GM21528 (cell line): ENCODE measurements around the gene MRTFA.
A peak's percentile ranks its signal among the peaks of the same experiment; 100 is the strongest.

Source experiments
- ATAC-seq: cut with Tn5 transposase; IDR thresholded peaks from one replicate; pipeline ENCODE4 v1.9.1; 2021; ENCODE audit warnings: mild to moderate bottlenecking, moderate library complexity; ENCODE audit not compliant: unreplicated experiment, low FRiP score

MRTFA gene

DNA sequence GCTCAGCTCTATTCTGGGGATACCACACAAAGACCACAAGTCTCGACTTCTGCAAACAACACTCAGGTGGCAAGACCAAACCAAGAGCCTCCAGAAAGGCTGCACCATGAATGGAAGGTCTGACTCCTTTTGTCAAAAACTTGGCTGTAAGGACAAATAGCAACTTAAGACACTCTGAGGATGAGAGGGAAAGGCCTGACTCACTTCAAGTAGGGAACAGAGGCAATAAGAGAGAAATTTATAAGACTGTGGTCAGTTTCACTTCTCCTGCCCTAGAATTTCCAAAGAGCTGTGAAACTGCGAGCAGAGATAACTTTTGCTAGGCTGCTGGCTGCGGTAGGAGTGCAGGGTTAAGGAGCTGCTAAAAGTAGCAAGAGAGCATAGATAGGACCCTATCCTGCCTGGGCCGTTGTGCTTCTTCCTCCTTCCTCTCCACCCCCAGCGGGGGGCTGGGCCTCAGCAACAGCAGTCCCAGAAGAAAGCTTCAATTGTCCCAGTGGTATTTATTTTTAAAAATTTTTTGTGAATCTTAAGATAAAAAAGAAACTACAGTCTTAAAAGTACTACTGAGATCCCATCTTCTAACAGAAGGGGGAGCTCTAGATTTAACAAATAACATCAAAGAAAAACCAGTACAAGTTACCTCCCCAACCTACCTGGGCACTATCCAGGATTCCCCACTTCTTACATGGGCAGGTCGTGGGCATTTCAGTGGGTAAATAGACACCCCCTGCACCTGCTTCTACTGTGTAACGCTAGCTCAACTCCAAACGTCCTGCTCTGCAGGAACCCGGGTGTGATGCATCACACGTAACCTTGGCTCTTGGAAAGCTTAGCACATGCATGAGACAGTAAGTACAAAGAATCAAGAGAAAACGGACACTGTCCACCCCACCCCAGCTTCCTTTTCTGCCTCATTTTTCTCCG lies 199.8 kb downstream of the MRTFA start:
- peak; percentile 72 for ATAC-seq

DNA sequence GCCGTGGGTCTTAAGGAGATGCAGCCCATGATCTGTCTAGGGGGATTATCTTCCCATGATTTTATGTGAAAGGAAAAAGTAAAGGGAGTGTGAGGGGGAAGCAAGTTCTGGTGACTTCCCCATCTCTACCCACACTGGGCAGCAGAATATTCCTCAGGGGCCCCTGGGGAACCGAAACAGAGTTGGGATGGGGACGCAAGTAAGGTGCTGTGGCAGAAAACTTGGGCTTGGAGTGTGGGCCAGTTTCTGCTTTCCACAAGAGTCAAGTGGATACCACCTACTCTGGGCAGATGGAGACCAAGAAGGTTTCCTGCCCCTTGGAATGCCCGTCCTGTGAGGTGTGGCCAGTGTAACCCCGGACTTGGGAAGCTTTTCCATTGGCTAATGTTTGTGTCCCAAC lies 201.8 kb downstream of the MRTFA start:
- ATAC-seq = no peak

DNA sequence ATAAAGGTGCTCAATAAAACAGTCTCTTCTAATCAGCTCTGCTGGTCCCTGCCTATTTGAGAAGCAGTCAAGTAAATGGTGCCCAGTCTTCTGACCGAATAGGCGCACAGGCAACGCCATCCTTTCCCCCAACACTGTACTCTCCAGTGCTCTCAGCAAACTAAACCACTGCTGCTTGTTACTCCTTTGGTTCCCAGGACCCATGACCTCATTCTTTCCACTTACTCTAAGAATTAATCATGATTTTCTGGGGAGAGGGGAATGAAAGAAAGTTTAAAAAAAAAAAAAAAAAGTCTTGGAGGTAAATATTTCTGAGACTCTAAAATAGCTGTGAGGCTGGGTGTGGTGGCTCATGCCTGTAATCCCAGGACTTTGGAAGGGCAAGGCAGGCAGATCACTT lies 202.4 kb downstream of the MRTFA start:
- ATAC-seq = no peak

DNA sequence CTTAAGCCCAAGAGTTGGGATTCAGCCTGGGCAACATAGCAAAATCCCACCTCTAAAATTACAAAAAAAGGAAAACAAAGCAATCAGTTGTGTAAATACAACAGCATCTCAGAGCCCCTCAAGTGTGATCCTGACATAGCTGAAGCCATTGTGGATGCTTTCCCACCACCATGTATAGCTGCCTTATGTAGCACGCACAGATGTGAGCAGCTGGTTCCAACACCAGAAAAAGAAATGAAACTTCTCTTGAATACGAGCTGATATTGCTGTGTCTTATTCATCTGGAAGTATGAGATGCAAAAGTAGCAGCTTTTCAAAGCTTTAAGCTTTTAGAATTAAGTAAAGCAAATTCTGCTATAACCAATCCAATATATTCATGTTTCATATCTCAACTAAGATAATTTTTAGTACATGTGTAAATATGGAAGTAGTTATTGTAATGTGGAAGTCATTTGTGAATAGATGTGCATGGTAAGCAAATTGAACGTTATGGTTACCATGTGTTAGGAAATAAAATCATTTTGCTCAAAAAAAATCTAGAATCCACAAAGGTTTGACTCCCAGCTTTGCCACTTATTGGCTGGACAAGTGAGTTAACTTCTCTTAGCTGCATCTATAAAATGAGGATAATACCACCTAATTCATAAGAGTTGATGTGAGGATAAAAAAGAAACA lies 203.0 kb downstream of the MRTFA start:
- ATAC-seq = no peak

DNA sequence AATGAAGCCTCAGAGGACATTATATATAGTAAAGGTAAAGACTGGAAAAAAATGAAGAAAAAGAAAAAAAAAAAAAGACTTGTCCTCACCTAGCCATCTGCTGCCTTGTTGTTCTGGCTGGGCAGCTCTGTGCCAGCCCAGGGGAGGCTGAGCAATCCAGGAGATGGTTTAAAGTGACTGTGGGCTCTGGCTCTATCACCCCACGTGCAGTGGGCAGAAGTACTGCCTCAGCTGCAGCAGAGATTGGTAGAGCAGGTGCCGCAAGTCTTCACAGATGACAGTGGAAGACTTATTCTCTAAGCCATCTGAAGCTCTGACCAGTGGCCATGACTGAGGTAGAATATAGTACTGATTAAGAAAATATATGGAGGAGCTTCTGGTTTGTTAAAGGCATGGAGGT lies 203.9 kb downstream of the MRTFA start:
- ATAC-seq = no peak

DNA sequence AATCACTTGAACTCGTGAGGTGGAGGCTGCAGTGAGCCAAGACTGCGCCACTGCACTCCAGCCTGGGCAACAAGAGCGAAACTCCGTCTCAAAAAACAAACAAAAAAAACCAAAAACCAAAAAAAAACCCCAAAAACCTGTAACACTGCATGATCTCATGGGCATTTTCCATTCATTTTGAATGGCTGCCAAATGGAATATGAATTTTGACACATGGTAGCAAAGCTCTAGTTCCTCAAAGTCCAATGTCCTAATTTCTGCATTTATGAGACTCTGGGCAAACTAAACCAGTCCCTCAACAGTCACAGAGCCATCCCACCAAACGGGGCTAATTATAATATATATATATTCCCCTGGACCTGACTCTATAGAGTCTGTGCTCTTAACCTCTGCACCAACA lies 204.4 kb downstream of the MRTFA start:
- ATAC-seq = no peak

DNA sequence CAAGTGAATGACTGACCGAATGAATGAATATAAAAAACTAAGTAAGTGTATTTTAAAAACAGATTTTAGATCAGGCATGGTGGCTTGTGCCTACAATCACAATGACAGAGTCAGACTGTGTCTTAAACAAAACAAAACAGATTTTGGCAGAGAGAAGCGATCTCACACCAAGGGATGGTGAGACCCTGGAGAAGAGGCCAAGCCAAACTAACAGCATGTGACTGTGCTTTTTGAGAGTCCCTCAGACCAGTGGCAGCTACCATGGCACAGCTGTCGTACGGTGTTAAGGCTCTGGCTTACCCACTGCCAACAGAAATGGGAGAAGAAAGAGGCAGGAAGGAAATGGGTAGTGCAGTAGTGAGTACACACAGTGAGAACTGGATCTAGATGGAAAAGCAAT lies 205.5 kb downstream of the MRTFA start:
- no peak for ATAC-seq

DNA sequence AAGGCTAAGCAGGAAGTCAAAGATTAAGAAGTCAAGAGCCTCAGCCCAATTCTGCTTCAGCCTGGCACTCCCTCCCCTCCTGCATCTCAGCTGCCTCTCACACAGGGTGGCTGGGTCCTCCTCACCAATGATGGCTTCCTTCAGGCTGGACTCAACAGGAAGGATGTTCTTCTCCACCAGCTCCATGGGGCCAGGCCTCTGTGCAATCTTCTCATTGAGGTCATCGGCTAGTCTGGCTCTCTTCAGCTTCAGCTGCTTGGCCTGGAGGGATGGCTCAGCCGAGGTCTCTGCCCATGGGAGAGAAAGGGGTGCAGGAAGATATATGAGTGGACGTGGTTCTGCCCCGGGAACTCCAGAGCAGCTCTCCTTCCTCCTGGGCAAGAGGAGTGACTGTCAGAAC lies 207.0 kb downstream of the MRTFA start:
- no peak for ATAC-seq

DNA sequence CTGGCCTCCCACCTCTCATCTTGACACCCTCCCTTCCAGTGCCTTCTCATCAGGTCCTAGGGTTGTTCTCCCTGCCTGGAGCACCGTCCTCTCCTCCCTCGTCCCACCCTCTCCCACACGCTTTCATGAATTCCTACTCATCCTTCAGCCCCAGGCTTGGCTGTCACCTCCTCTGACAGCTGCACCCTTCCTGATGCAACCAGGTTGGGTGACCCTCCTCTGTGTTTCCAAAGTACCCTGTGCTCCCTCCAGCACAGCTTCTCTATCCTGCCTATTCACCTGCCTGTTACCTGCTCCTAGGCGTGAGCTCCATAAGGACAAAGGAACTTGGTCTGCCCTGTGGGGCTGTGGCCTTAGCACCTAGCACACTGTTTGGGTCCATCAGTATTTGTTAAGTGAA lies 207.7 kb downstream of the MRTFA start:
- ATAC-seq = no peak

DNA sequence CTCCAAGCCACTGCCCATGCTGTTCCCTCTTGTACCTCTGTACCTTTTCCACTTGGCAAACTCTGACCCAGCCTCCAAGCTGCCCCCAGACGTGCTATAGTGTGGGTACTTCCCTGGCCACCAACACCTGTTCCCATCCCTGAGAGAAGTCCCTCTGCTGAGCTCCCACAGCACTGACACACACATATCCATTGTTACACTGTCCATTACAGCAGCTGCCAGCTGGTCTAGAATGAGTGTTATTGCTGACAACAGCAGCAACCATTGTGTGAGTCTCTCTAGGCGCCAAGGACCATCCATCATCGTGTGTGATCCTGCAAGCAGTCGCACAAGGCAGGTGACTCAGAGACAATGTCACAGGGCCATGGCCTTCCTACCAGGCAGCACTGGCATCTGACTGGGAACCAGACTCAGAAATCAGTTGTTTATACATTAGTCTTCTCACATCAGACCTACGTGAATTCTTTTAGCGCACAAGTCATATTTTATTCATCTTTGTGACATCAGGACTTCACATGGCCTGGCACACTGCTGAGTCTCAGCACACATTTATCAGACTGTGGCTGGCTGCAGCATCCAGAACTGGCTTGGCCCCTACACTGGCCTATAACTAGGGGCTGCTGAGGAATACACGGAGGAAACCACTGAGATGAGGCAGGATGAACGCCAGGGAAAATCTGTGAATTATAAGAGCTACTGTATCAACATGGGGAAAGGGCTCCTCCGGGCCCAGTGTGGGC lies 209.8 kb downstream of the MRTFA start:
- ATAC-seq = no peak

DNA sequence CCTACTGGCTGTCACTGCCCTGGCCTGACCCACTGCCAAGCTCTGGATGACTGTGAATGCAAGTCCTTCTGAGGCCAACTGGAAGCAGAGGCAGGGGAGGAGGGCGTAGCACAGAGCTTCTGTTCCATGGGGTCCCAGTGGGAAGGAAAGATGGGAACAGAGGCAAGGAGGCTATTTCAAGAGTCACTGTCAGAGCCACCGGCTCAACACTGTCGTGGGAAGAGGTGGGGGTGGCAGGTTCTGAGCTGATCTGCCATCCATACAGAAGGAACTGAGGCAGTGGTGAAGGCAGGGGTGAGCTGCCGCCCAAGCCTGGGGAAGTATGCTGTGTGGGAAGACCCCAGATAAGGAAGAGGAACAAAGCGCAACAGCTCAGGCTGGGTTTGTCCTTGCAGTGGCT lies 211.4 kb downstream of the MRTFA start:
- ATAC-seq = no peak

DNA sequence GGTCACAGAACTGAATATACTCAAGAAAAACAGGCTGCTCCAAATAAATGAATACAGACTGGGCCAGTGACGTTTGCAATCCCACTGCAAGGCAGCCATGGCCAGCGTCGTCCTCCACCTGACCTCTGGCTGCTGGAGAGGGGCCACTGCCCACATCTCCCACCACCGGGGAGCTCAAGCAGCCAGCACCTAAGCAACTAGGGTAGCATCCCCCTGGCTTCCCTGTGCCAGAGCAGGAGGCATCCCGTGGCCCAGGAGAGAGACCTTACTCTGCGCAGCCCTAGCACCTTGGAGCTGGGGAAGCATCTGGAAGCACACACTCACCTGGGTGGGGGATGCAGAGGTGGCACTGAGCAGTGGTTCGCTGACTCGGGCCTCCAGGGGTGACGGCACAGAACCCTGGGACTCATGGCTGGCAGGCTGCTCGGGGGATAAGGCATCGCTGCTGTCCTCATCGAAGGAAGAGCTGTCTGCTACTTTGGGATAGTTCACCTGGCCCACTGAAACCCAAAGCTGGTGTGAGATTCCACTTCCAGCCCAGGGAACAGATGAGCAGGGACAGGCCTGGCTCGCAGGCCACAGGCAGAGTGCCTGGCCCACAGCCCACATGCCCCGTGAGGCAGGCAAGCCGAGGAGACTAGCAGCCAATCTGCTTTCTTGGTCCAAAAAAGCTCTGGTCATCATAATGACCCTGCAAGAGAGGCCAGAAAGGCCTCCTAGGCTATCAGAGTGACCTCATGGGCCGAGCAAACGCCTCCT lies 212.5 kb downstream of the MRTFA start:
- ATAC-seq = no peak

DNA sequence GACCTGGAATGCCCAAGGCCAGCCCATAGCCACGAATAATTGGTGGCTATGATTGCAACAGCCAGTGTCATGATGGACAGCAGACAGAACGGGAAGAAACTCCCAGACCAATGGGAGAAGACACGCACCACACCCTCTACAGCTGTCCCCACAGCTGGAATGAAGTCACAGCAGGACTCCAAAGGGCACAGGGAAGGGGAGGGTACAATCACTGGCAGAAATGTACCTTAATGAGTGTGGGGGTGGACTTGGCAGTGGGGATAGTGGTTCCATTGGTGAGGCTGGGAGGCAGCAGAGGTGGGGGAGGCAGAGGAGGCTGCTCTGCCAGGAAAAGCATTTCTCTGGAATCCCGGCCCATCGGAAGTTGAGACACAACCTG lies 213.2 kb downstream of the MRTFA start:
- no peak for ATAC-seq

DNA sequence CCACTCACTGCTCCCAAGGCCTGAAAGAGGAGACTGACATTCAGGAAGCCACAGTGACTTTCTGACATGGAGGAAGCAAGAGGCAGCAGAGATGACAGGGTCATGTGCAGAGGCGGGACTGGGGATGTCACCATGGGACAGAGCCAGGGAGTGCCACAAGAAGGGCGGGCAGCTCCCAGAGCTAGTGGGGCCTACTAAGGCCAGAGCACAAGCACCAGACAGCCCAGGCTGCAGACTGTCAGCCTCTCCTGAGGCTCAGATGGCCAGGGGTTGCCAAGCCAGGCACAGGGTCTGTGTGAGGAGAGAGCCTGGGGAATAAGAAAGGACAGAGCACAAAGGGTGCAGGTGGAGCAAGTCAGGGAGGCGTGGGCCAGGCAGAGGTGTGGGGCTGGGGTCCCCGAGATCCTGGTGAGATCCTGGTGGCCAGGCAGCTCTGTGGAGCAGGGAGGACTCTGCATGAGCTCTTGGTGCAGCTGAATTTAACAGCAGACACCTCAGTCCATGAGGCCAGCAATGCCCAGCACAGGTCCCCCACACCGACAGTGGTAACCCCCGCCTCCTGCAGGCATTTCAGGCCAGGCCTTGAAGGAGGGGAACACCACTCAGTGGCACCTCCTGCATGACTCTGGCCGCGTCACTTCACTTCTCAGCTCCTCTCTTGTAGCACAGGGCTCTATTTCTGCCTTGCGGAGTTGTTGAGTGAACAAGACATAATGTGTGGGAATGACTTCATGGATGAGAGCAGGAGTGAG lies 213.8 kb downstream of the MRTFA start:
- ATAC-seq = no peak

DNA sequence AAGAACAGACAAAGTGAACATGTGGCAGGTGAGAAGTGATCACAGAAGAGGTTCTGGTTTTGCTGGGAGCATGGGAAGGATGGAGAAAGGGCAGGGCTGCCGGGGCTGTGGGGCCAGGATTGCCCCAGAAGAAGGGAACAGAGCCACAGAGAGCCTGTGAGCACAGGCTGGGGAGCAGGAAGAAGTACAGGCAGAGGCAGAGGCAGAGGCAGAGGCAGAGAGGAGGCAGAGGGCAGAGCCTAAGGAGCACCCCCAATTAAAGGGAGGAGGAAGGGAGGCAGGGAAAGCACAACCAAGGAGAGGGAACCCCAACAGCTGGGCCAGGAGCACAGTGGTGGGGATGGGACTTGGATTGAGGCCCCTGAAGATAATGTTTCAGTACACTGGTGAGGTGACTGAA lies 214.6 kb downstream of the MRTFA start:
- no peak for ATAC-seq

DNA sequence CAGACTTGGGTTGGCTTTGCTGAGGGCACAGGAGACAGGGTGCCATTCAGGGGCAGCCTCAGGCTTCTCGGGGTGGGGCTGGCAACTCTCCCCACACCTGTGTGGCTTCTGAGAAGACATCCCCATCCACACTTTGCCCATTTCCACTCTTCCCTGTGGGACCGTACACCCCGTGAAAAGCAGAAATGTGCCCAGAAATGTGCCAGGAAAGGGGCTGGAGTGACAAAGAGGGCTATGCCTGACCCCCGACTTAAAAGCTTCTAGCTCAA lies 215.5 kb downstream of the MRTFA start:
- no peak for ATAC-seq

DNA sequence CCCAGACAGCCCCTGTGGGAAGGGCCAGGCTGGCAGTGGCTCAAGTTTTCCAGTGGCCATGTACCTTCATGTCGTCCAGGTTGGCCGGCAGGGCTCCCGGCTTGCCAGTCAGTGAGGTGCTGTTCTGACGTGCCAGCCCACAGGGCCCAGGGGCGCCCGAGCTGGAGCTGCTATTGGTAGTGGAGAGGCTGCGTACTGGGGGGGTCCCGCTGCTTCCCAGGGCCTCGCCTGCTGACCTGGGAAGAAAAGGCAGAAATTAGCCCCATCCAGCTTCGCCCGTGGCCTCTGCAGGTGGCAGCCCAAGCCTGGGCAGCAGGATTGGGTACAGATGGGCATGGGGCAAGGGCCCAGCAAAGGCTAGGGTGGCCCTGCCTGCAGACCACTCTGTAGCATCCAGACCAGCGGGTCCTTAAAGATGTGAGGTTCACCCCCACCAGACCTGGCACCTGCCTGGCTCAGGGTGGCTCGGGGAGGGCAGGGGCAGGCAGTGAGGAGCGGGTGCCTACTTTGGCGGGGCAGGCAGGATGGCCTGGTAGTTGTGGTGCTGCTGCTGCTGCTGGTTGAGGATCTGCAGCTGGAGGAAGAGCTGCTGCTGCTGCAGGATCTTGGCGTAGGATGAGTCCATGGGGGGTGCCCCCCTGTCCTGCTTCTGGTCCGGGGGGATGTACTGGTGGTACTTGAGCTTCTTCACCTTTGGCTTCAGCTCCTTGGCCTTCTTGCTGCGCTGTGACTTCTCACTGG lies 216.0 kb downstream of the MRTFA start:
- ATAC-seq = no peak

DNA sequence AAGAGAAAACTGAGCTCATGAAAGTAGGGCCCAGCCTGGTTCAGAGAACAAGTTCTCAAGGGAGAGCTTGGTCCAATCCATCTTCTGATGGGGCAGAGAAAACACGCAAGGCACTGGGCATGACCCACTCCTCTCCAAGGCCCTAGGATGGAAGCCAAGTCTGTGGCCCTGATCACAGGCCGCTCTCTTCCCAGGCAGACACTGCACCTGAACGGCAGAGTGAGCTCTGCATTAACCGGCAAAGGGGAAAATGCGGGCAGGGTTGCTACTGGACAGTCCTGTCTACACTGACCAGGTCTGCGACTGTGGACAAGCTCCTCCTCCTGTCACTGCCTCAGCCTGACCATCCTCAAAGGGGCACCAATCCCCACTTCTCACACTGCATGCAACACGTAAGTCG lies 216.8 kb downstream of the MRTFA start:
- no peak for ATAC-seq

DNA sequence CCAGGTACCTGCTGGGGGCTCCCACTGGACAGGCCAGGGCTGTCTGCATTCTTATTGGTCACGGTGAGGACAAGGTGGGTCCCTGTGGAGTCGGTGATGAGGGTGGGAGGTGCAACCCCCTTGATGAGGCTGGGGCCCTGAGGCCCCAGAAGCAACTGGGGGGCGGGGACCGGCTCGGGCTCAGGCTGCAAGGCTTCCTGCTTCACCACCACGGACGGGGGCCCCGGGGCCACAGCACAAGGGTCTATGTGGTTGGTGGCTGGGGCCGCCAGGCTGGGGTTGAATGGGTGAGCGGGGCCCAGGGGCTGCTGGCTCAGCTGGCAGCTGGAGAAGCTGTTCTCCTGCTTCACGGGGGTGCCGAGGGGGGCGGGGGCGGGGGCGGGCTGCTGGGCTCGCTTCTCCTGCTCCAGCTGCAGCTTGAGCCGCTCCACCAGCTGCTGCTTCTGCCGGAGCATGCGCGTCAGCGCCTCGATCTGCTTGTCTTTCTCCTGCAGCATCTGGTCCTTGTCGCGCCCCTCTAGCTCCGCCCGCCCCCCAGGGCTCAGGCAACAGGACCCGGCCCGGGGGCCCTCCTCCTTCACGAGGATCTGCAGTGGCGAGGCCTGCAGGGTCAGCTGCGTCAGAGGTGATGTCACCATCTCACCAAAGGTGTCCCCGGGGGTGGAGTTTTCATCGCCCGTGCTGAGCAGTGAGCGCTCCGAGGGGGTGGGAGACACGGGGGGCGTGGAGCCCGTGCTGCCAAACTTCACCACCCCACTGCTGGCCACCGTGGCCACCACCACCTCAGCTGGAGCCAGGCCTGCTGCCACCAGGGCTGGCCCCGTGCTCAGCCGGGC lies 217.9 kb downstream of the MRTFA start:
- ATAC-seq = no peak
